Astrocyte (in vitro differentiated cells and primary cell): ENCODE measurements around the gene KRTAP17-1. TPM values are rescaled to one million over a fixed set of nuclear protein-coding genes. Genes with fewer than 3 reads are reported as not detected.

Experiments
- DNase-seq: peaks from one replicate; pipeline ENCODE4 v3.0.0-alpha.2; 2010; ENCODE audit warnings: low read depth
- FAIRE-seq: peaks from 2 replicates; lab custom pipeline; 2011; peaks lifted over from hg19 to GRCh38; lab: Jason Lieb, UNC
- H2AFZ ChIP-seq: 2 replicates; pipeline ENCODE4 v1.6.0; 2012; ENCODE audit warnings: low read depth, low read length, inconsistent platforms
- H3K27ac ChIP-seq: 2 replicates; pipeline ENCODE4 v1.5.1; 2011; ENCODE audit warnings: low read depth, low read length, inconsistent platforms
- H3K27me3 ChIP-seq: 2 replicates; pipeline ENCODE4 v1.6.0; 2011; ENCODE audit warnings: low read length, inconsistent platforms; ENCODE audit not compliant: insufficient read depth
- H3K36me3 ChIP-seq: 2 replicates; pipeline ENCODE4 v1.5.1; 2011; ENCODE audit warnings: low read length, inconsistent platforms; ENCODE audit not compliant: insufficient read depth
- H3K4me1 ChIP-seq: 2 replicates; pipeline ENCODE4 v1.5.1; 2011; ENCODE audit warnings: low read length, inconsistent platforms; ENCODE audit not compliant: insufficient read depth
- H3K4me2 ChIP-seq: 2 replicates; pipeline ENCODE4 v1.6.0; 2012; ENCODE audit warnings: low read length, inconsistent platforms
- H3K4me3 ChIP-seq: 2 replicates; pipeline ENCODE4 v1.5.1; 2011; ENCODE audit warnings: low read depth, mild to moderate bottlenecking, low read length, inconsistent platforms; ENCODE audit not compliant: insufficient read depth
- H3K79me2 ChIP-seq: 2 replicates; pipeline ENCODE4 v1.6.0; 2012; ENCODE audit warnings: mild to moderate bottlenecking, low read length, inconsistent platforms; ENCODE audit not compliant: insufficient read depth
- H3K9ac ChIP-seq: 2 replicates; pipeline ENCODE4 v1.6.0; 2012; ENCODE audit warnings: mild to moderate bottlenecking, low read length, inconsistent platforms
- H3K9me3 ChIP-seq: 2 replicates; pipeline ENCODE4 v1.5.1; 2012; ENCODE audit warnings: low read depth, mild to moderate bottlenecking, low read length, inconsistent platforms; ENCODE audit not compliant: insufficient read depth
- H4K20me1 ChIP-seq: 2 replicates; pipeline ENCODE4 v1.6.0; 2012; ENCODE audit warnings: low read length, inconsistent platforms; ENCODE audit not compliant: insufficient read depth
- H3K27ac Mint-ChIP-seq: one replicate; pipeline ENCODE4 v1.8.0; 2021; ENCODE audit warnings: mild to moderate bottlenecking, mixed read lengths; ENCODE audit not compliant: unreplicated experiment
- H3K27me3 Mint-ChIP-seq: one replicate; pipeline ENCODE4 v1.8.0; 2021; ENCODE audit warnings: low read depth, mixed read lengths; ENCODE audit not compliant: unreplicated experiment
- H3K36me3 Mint-ChIP-seq: one replicate; pipeline ENCODE4 v1.8.0; 2021; ENCODE audit warnings: low read depth, mixed read lengths; ENCODE audit not compliant: unreplicated experiment
- H3K4me1 Mint-ChIP-seq: one replicate; pipeline ENCODE4 v1.8.0; 2021; ENCODE audit warnings: low read depth, mixed read lengths; ENCODE audit not compliant: unreplicated experiment
- H3K4me3 Mint-ChIP-seq: one replicate; pipeline ENCODE4 v1.8.0; 2021; ENCODE audit warnings: mild to moderate bottlenecking, moderate library complexity, mixed read lengths; ENCODE audit not compliant: unreplicated experiment
- H3K9me3 Mint-ChIP-seq: one replicate; pipeline ENCODE4 v1.8.0; 2021; ENCODE audit warnings: mild to moderate bottlenecking, mixed read lengths; ENCODE audit not compliant: unreplicated experiment
- CTCF ChIP-seq: IDR thresholded peaks from 2 replicates; pipeline ENCODE4 v1.5.1; 2011; ENCODE audit warnings: low read depth, mild to moderate bottlenecking, inconsistent platforms, low read length, moderate library complexity; ENCODE audit not compliant: insufficient read depth
- EZH2 ChIP-seq: IDR thresholded peaks from 2 replicates; pipeline ENCODE4 v1.6.1; 2012; ENCODE audit warnings: mild to moderate bottlenecking, low read length, inconsistent platforms; ENCODE audit not compliant: insufficient read depth
- total RNA-seq: library from RNA; stranded (reverse); gene quantifications from 2 replicates; pipeline ENCODE4 v1.2.1, GENCODE V29; 2021

KRTAP17-1 gene
- total RNA-seq, 1 donor from 2014 or later = not detected

- Mint-ChIP-seq H3K27ac (no peak overlapping the region), H3K9me3 (peaks cover 9% of the 10 kb centered on the region), H3K4me1 (no peaks in the 10 kb centered on the region), H3K27me3 (peaks cover 2% of the 10 kb centered on the region), H3K36me3 (peaks cover 3% of the 10 kb centered on the region), H3K4me3 (no peak overlapping the region)
- no peak for TF ChIP-seq CTCF
- no peak for TF ChIP-seq EZH2
- no peak for DNase-seq
- Histone ChIP-seq H3K9me3 (no peaks in the 10 kb centered on the region), H2AFZ (no peak overlapping the region), H4K20me1 (no peaks in the 10 kb centered on the region), H3K9ac (no peak overlapping the region), H3K79me2 (no peaks in the 10 kb centered on the region), H3K36me3 (no peaks in the 10 kb centered on the region), H3K4me1 (no peaks in the 10 kb centered on the region), H3K27me3 (no peaks in the 10 kb centered on the region), H3K4me2 (no peak overlapping the region), H3K27ac (no peak overlapping the region), H3K4me3 (no peak overlapping the region)
- no peak for FAIRE-seq
Observed at GRCh38 chr17:41324180-41325075, 8.9 kb upstream of the KRTAP17-1 start.

- no peak overlapping the region for H3K4me3 Mint-ChIP-seq
- Histone ChIP-seq H3K79me2 (no peaks in the 10 kb centered on the region), H3K9ac (no peak overlapping the region), H3K9me3 (no peaks in the 10 kb centered on the region), H3K27me3 (no peaks in the 10 kb centered on the region), H3K36me3 (no peaks in the 10 kb centered on the region), H3K4me3 (no peak overlapping the region), H4K20me1 (no peaks in the 10 kb centered on the region), H3K4me2 (no peak overlapping the region), H3K4me1 (no peaks in the 10 kb centered on the region), H3K27ac (no peak overlapping the region), H2AFZ (no peak overlapping the region)
- H3K36me3 Mint-ChIP-seq = peaks cover 3% of the 10 kb centered on the region
- H3K4me1 Mint-ChIP-seq = no peaks in the 10 kb centered on the region
- peaks cover 2% of the 10 kb centered on the region for H3K27me3 Mint-ChIP-seq
- no peak overlapping the region for H3K27ac Mint-ChIP-seq
- TF ChIP-seq EZH2 (no peak), CTCF (no peak)
- H3K9me3 Mint-ChIP-seq = peaks cover 9% of the 10 kb centered on the region
- FAIRE-seq (no peak), DNase-seq (no peak)
Observed at GRCh38 chr17:41322903-41323895, 7.7 kb upstream of the KRTAP17-1 start.
